Transverse colon (tissue), 4 donors: ENCODE results near the gene IFNGR1. TPM values are rescaled to one million over a fixed set of nuclear protein-coding genes. Genes with fewer than 3 reads are reported as not detected.
A peak's percentile ranks its signal among the peaks of the same experiment; 100 is the strongest.
"Not testable (repeated sequence)": the region's sequence is repeated elsewhere in the genome, so short reads cannot be mapped to it uniquely, and the experiment has no call there.

Experiments used
- DNase-seq: peaks from one replicate; pipeline ENCODE4 v3.0.0-alpha.2; 2019
- H3K27ac ChIP-seq, 4 donors: fragments of 200-600 bp; sonication (generic); 2 replicates each; pipeline ENCODE4 v1.5.1; 2016 to 2018; ENCODE audit warnings: inconsistent platforms in 4 of 4
- H3K27me3 ChIP-seq: fragments of 200-600 bp; sonication (generic); 2 replicates; pipeline ENCODE4 v1.5.1; 2017; ENCODE audit warnings: inconsistent platforms
- H3K36me3 ChIP-seq, 4 donors: fragments of 200-600 bp; sonication (generic); 2 replicates each; pipeline ENCODE4 v1.5.1; 2017 to 2019; ENCODE audit warnings: inconsistent platforms in 4 of 4
- H3K4me1 ChIP-seq, 4 donors: fragments of 200-600 bp; sonication (generic); 2 replicates each; pipeline ENCODE4 v1.5.1; 2017 to 2020; ENCODE audit warnings: inconsistent platforms in 4 of 4
- H3K4me3 ChIP-seq, 4 donors: fragments of 200-600 bp; sonication (generic); 1 replicate in 1 of 4; 2 replicates in 3 of 4; pipeline versions ENCODE4 v1.5.1 to v1.6.1; 2017 to 2019; ENCODE audit warnings: inconsistent platforms in 4 of 4
- H3K9me3 ChIP-seq, 2 donors: fragments of 200-600 bp; sonication (generic); 2 replicates each; pipeline ENCODE4 v1.5.1; 2017 to 2019; ENCODE audit warnings: inconsistent platforms in 2 of 2
- CTCF ChIP-seq, 5 experiments: fragments of 200-600 bp in 3 of 5; fragments of 450-650 bp in 2 of 5; sonication (generic) in 3 of 5; IDR thresholded peaks; 1 replicate in 2 of 5; 2 replicates in 3 of 5; pipeline ENCODE4 v1.5.1; 2016 to 2017; ENCODE audit warnings: antibody characterized with exemption in 5 of 5, inconsistent platforms in 3 of 5, mild to moderate bottlenecking in 2 of 5, moderate library complexity in 1 of 5
- EP300 ChIP-seq: sonication (generic); formaldehyde crosslinking; IDR thresholded peaks from one replicate; pipeline ENCODE4 v1.6.1; 2017; ENCODE audit warnings: antibody characterized with exemption, low read depth
- POLR2A ChIP-seq: fragments of 450-650 bp; IDR thresholded peaks from one replicate; pipeline ENCODE4 v1.6.1; 2016; ENCODE audit warnings: antibody characterized with exemption, mild to moderate bottlenecking, moderate library complexity
- POLR2AphosphoS5 ChIP-seq, 3 donors: sonication (generic); formaldehyde crosslinking; IDR thresholded peaks; one replicate each; pipeline ENCODE4 v1.6.1; 2016; ENCODE audit warnings: antibody characterized with exemption in 3 of 3
- WGBS, 2 donors: methylation state at CpG; one replicate each; pipeline ENCODE4 v1.1.5; 2018; ENCODE audit warnings: low coverage in 1 of 2; 5-methylcytosine and 5-hydroxymethylcytosine counted together
- in situ Hi-C, 4 donors: fragments of 200-750 bp; cut with MboI; loops; one replicate each; pipeline versions ENCODE4 v1.15.0 to v1.15.1; 2017; ENCODE audit warnings: low sequenced_read_pairs in 3 of 4, low pct_ligation_motif_present in 1 of 4, low pct_unique_long_range_greater_than_20kb in 1 of 4
- intact Hi-C: fragments of 100-400 bp; cut with DNase I; formaldehyde crosslinking; loops from one replicate; pipeline ENCODE4 v1.15.1; 2023; ENCODE audit warnings: low total_unique reads
- total RNA-seq, 4 donors: library from RNA; depleted of rRNA; stranded (reverse); fragments of >200 nt; gene quantifications; one replicate each; pipeline ENCODE4 v1.1.0, GENCODE V29; 2016

Gene IFNGR1
- total RNA-seq, 4 donors from 2014 or later = 7.0 to 116 (median 86.8) TPM

- peak; percentile 67 for DNase-seq
- TF ChIP-seq CTCF (IDR thresholded peaks at IDR 0.05) (peak in 1 of 5 experiments; percentile 14), EP300 (no peak), POLR2A (peak; percentile 44), POLR2AphosphoS5 (IDR thresholded peaks at IDR 0.05) (peak in 2 of 3 donors; percentile 56 to 75)
- H3K9me3 ChIP-seq = no peaks in the 10 kb centered on the region
- 9 to 11% methylated on average over 6 to 12 of the region's 12 CpGs for WGBS, 2 donors
- H3K4me1 ChIP-seq = peaks cover 27 to 83% (median 45%) of the 10 kb centered on the region in 4 donors
- intact Hi-C loops = no loop called here
- H3K4me3 ChIP-seq = peak overlapping the region; percentile 66 to 92 (median 79)
- H3K36me3 ChIP-seq = no peaks in the 10 kb centered on the region
- no peaks in the 10 kb centered on the region for H3K27me3 ChIP-seq
- H3K27ac ChIP-seq = peak overlapping the region; percentile 95 to 98 (median 96)
- in situ Hi-C loops = no loop called here
Observed at GRCh38 chr6:137217801-137218472, 1.2 kb downstream of the IFNGR1 start.

GRCh38 chr6:137216875-137217553 lies 2.2 kb downstream of the IFNGR1 start:
- 62% methylated on average over 4 to 12 of the region's 12 CpGs for WGBS, 2 donors
- no peak for TF ChIP-seq EP300
- TF ChIP-seq POLR2A = no peak
- TF ChIP-seq POLR2AphosphoS5 (IDR thresholded peaks at IDR 0.05) = no peak
- no peak for TF ChIP-seq CTCF (IDR thresholded peaks at IDR 0.05)
- in situ Hi-C loops (no loop called here), intact Hi-C loops (no loop called here)
- H3K27ac ChIP-seq = peak overlapping the region; percentile 95 to 98 (median 96)
- no peaks in the 10 kb centered on the region for H3K27me3 ChIP-seq
- no peak for DNase-seq
- H3K4me1 ChIP-seq = peaks cover 26 to 86% (median 45%) of the 10 kb centered on the region in 4 donors
- H3K4me3 ChIP-seq = peak overlapping the region in 3 of 4 donors; percentile 73 to 92 (median 85)
- H3K36me3 ChIP-seq = no peaks in the 10 kb centered on the region
- H3K9me3 ChIP-seq = no peaks in the 10 kb centered on the region

- Histone ChIP-seq H3K4me1 (peaks cover 26 to 86% (median 45%) of the 10 kb centered on the region in 4 donors), H3K27me3 (no peaks in the 10 kb centered on the region), H3K4me3 (peak overlapping the region in 2 of 4 donors; percentile 73 to 92), H3K9me3 (no peaks in the 10 kb centered on the region), H3K36me3 (no peaks in the 10 kb centered on the region), H3K27ac (peak overlapping the region in 3 of 4 donors; percentile 95 to 98 (median 95))
- no peak for DNase-seq
- in situ Hi-C loops = no loop called here
- intact Hi-C loops = no loop called here
- TF ChIP-seq EP300 (no peak), POLR2AphosphoS5 (IDR thresholded peaks at IDR 0.05) (no peak), CTCF (IDR thresholded peaks at IDR 0.05) (no peak), POLR2A (no peak)
Observed at GRCh38 chr6:137216106-137216505, 3.1 kb downstream of the IFNGR1 start.

GRCh38 chr6:137215630-137216029 lies 3.6 kb downstream of the IFNGR1 start:
- H3K36me3 ChIP-seq, in situ Hi-C loops, DNase-seq, H3K9me3 ChIP-seq, intact Hi-C loops, H3K27me3 ChIP-seq: not testable (repeated sequence)
- peaks cover 26 to 87% (median 49%) of the 10 kb centered on the region in 4 donors for H3K4me1 ChIP-seq
- 84% methylated on average over 3 of the region's 3 CpGs; no CpG with 5 or more reads in 1 of the 2 donors for WGBS, 2 donors
- H3K4me3 ChIP-seq = peak overlapping the region in 1 of 4 donors; percentile 73
- H3K27ac ChIP-seq = peak overlapping the region in 1 of 4 donors; percentile 95
